WTC11 (cell line): ENCODE data around the gene TMCC1. TPM values are rescaled to one million over a fixed set of nuclear protein-coding genes. Genes with fewer than 3 reads are reported as not detected.

Experiments used
- ATAC-seq: fragments of 200-7000 bp; cut with Tn5 transposase; 2 replicates; pipeline ENCODE4 v1.10.0; 2021; ENCODE audit warnings: mild to moderate bottlenecking, moderate library complexity
- CTCF ChIA-PET: fragments of 300-600 bp; sonication (Branson Sonifier 250); formaldehyde crosslinking; loops from one replicate; lab custom pipeline; 2021; ENCODE audit warnings: antibody characterized with exemption; lab: Charles Lee
- POLR2A ChIA-PET: fragments of 350-600 bp; sonication (Branson Sonifier 250); formaldehyde crosslinking; loops from one replicate; lab custom pipeline; 2021; ENCODE audit warnings: antibody characterized with exemption; lab: Charles Lee
- DNase-seq: peaks from one replicate; pipeline ENCODE4 v3.0.0; 2021; ENCODE audit warnings: low spot score
- H3K27ac Mint-ChIP-seq: 2 replicates; pipeline ENCODE4 v1.8.0; 2021; ENCODE audit warnings: mixed read lengths
- H3K27me3 Mint-ChIP-seq: 2 replicates; pipeline ENCODE4 v1.8.0; 2021; ENCODE audit warnings: low read depth, mild to moderate bottlenecking, moderate library complexity, mixed read lengths
- H3K36me3 Mint-ChIP-seq: 2 replicates; pipeline ENCODE4 v1.8.0; 2021; ENCODE audit warnings: mixed read lengths
- H3K4me1 Mint-ChIP-seq: 2 replicates; pipeline ENCODE4 v1.8.0; 2022; ENCODE audit warnings: mixed read lengths
- H3K4me3 Mint-ChIP-seq: 2 replicates; pipeline ENCODE4 v1.8.0; 2021; ENCODE audit warnings: mild to moderate bottlenecking, moderate library complexity, mixed read lengths
- H3K9me3 Mint-ChIP-seq: 2 replicates; pipeline ENCODE4 v1.8.0; 2021; ENCODE audit warnings: mixed read lengths
- ATF6 ChIP-seq: sonication (generic); formaldehyde crosslinking; IDR thresholded peaks from 2 replicates; pipeline ENCODE4 v1.8.1; 2023; ENCODE audit warnings: mild to moderate bottlenecking, missing genetic modification reagents
- CDX4 ChIP-seq: fragments of 250-450 bp; sonication (Bioruptor Pico); IDR thresholded peaks from 2 replicates; pipeline ENCODE4 v1.9.0; 2021; ENCODE audit warnings: moderate library complexity, mild to moderate bottlenecking, inconsistent platforms, borderline replicate concordance
- E2F4 ChIP-seq: sonication (generic); formaldehyde crosslinking; IDR thresholded peaks from 2 replicates; pipeline ENCODE4 v1.8.1; 2022; ENCODE audit warnings: low read depth, mild to moderate bottlenecking, moderate library complexity, missing genetic modification reagents, borderline replicate concordance
- GTF2I ChIP-seq: fragments of 250-450 bp; sonication (Bioruptor Pico); conservative IDR thresholded peaks from 2 replicates; pipeline ENCODE4 v1.4.0; 2021; ENCODE audit warnings: mild to moderate bottlenecking
- NFYB ChIP-seq: sonication (generic); formaldehyde crosslinking; conservative IDR thresholded peaks from 2 replicates; pipeline ENCODE4 v1.8.0; 2022; ENCODE audit warnings: low read depth, missing genetic modification reagents
- NR3C1 ChIP-seq: sonication (generic); formaldehyde crosslinking; conservative IDR thresholded peaks from 2 replicates; pipeline ENCODE4 v1.8.1; 2023; ENCODE audit warnings: low read depth, mild to moderate bottlenecking, missing genetic modification reagents
- PREB ChIP-seq: sonication (generic); formaldehyde crosslinking; IDR thresholded peaks from 2 replicates; pipeline ENCODE4 v1.8.1; 2022; ENCODE audit warnings: mild to moderate bottlenecking, missing genetic modification reagents, moderate library complexity, borderline replicate concordance
- SOX15 ChIP-seq: fragments of 250-450 bp; sonication (Bioruptor Pico); IDR thresholded peaks from 2 replicates; pipeline ENCODE4 v1.9.0; 2021; ENCODE audit warnings: mild to moderate bottlenecking
- ZNF121 ChIP-seq: sonication (generic); formaldehyde crosslinking; IDR thresholded peaks from 2 replicates; pipeline ENCODE4 v1.8.0; 2023; ENCODE audit warnings: missing genetic modification reagents
- ZNF219 ChIP-seq: sonication (generic); formaldehyde crosslinking; IDR thresholded peaks from 2 replicates; pipeline ENCODE4 v1.8.0; 2023; ENCODE audit warnings: missing genetic modification reagents, mild to moderate bottlenecking, borderline replicate concordance
- ZNF317 ChIP-seq: sonication (generic); formaldehyde crosslinking; IDR thresholded peaks from 2 replicates; pipeline ENCODE4 v1.8.1; 2023; ENCODE audit warnings: low read depth, mild to moderate bottlenecking, moderate library complexity, missing genetic modification reagents, borderline replicate concordance
- ZNF396 ChIP-seq: fragments of 250-450 bp; sonication (Bioruptor Pico); IDR thresholded peaks from 2 replicates; pipeline ENCODE4 v1.8.0; 2021; ENCODE audit warnings: mild to moderate bottlenecking, moderate library complexity, borderline replicate concordance
- total RNA-seq: library from RNA; stranded (reverse); gene quantifications from 3 replicates; pipeline ENCODE4 v1.2.3, GENCODE V29; 2021
- TF ChIP-seq, protein P1 (sequence below): sonication (generic); formaldehyde crosslinking; IDR thresholded peaks from 2 replicates; pipeline ENCODE4 v1.8.0; 2022; ENCODE audit warnings: mild to moderate bottlenecking, missing genetic modification reagents
- TF ChIP-seq, protein P2 (sequence below): sonication (generic); formaldehyde crosslinking; IDR thresholded peaks from 2 replicates; pipeline ENCODE4 v1.8.1; 2022; ENCODE audit warnings: mild to moderate bottlenecking, moderate library complexity, missing genetic modification reagents
- TF ChIP-seq, protein P3 (sequence below): sonication (generic); formaldehyde crosslinking; IDR thresholded peaks from 2 replicates; pipeline ENCODE4 v1.8.1; 2022; ENCODE audit warnings: missing genetic modification reagents, borderline replicate concordance
- TF ChIP-seq, protein P4 (sequence below): sonication (generic); formaldehyde crosslinking; IDR thresholded peaks from 2 replicates; pipeline ENCODE4 v1.8.1; 2022; ENCODE audit warnings: low read depth, missing genetic modification reagents, borderline replicate concordance

TMCC1 gene
- total RNA-seq, 1 experiment from 2014 or later = 29.3 TPM

DNA sequence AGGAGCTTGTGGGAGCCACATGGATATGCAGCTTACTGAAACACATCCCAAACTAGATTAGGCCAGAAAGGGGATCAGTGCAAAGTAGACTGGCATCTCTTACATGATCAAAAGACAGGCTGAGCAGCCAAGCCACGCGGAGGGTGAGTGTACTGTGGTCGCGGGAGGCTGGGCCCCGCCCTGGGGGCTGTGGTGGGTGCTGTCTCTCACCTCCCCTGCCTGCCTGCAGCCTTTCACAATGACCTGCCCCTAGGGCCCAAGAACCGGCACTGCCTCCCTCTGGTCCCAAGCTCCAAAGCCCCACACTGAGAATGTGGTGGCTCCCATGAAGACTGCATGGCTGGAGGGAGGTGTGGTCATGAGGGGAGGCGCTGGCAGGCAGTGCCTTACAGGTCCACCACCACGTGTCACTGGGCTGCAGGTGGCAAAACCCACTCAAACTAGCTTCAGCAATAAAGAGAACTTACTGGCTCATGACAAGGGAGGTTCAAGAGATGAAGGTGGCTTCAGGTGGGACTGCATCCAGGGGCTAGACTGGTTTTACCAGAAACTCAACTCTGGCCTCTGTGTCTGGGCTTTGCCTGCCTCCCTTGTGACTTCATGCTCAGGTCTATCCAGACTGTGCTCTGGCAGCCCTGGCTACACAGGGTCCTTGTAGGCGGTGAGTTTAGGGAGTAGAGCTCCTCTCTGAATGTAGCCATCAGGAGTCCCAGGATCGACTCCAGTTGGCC is 259.6 kb downstream of the TMCC1 start (continued):
- TF ChIP-seq E2F4 = no peak
- TF ChIP-seq, protein P1, sequence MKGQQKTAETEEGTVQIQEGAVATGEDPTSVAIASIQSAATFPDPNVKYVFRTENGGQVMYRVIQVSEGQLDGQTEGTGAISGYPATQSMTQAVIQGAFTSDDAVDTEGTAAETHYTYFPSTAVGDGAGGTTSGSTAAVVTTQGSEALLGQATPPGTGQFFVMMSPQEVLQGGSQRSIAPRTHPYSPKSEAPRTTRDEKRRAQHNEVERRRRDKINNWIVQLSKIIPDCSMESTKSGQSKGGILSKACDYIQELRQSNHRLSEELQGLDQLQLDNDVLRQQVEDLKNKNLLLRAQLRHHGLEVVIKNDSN (CRISPR knock-in tag) = no peak
- TF ChIP-seq, protein P2, sequence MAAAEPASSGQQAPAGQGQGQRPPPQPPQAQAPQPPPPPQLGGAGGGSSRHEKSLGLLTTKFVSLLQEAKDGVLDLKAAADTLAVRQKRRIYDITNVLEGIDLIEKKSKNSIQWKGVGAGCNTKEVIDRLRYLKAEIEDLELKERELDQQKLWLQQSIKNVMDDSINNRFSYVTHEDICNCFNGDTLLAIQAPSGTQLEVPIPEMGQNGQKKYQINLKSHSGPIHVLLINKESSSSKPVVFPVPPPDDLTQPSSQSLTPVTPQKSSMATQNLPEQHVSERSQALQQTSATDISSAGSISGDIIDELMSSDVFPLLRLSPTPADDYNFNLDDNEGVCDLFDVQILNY (CRISPR knock-in tag) = no peak
- no peak for TF ChIP-seq GTF2I (CRISPR knock-in tag)
- TF ChIP-seq PREB = no peak

DNA sequence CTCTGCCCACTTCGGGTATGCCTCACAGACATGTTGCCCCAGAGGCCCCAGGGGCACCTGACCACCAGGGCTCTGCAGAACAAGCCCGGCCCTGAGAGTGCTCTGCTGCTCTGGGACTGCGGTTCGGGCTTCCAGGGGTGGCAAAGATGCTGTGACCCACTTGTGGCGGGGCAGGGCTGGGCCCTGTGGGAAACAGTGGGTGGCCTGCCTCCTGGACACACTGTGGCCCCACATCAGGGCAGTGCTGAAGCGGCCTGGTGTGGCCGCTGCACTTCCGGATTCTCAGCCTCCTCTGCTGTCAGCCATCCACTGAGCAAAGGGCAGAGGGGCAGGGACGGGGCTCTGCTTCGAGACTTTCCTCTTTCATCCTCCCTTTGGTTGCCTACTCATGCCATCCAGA is 260.5 kb downstream of the TMCC1 start:
- TF ChIP-seq NFYB (CRISPR knock-in tag) (no peak), ZNF121 (CRISPR knock-in tag) (no peak), SOX15 (no peak), NR3C1 (CRISPR knock-in tag) (no peak), ATF6 (CRISPR knock-in tag) (no peak), ZNF396 (CRISPR knock-in tag) (no peak), E2F4 (no peak), CDX4 (CRISPR knock-in tag) (no peak), ZNF317 (CRISPR knock-in tag) (no peak), ZNF219 (no peak)
- TF ChIP-seq, protein P3, sequence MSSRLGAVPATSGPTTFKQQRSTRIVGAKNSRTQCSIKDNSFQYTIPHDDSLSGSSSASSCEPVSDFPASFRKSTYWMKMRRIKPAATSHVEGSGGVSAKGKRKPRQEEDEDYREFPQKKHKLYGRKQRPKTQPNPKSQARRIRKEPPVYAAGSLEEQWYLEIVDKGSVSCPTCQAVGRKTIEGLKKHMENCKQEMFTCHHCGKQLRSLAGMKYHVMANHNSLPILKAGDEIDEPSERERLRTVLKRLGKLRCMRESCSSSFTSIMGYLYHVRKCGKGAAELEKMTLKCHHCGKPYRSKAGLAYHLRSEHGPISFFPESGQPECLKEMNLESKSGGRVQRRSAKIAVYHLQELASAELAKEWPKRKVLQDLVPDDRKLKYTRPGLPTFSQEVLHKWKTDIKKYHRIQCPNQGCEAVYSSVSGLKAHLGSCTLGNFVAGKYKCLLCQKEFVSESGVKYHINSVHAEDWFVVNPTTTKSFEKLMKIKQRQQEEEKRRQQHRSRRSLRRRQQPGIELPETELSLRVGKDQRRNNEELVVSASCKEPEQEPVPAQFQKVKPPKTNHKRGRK (CRISPR knock-in tag) = no peak
- TF ChIP-seq, protein P4, sequence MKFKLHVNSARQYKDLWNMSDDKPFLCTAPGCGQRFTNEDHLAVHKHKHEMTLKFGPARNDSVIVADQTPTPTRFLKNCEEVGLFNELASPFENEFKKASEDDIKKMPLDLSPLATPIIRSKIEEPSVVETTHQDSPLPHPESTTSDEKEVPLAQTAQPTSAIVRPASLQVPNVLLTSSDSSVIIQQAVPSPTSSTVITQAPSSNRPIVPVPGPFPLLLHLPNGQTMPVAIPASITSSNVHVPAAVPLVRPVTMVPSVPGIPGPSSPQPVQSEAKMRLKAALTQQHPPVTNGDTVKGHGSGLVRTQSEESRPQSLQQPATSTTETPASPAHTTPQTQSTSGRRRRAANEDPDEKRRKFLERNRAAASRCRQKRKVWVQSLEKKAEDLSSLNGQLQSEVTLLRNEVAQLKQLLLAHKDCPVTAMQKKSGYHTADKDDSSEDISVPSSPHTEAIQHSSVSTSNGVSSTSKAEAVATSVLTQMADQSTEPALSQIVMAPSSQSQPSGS (CRISPR knock-in tag) = no peak
- Mint-ChIP-seq H3K27ac (no peak overlapping the region), H3K4me3 (no peak overlapping the region), H3K9me3 (peaks cover 18% of the 10 kb centered on the region), H3K27me3 (no peaks in the 10 kb centered on the region), H3K36me3 (peaks cover 3% of the 10 kb centered on the region), H3K4me1 (peaks cover 6% of the 10 kb centered on the region)
- DNase-seq = no peak
- ATAC-seq = no peak
- ChIA-PET POLR2A (no interaction called here), CTCF (interaction anchor here (1.6 to 1.9 kb wide), 2 partner anchors 143 to 197 kb away, joined by 6 to 10 read pairs; no protein-coding TSS in a partner anchor)
